ENCODE data around the gene HMOX2.

HMOX2 gene

DNA sequence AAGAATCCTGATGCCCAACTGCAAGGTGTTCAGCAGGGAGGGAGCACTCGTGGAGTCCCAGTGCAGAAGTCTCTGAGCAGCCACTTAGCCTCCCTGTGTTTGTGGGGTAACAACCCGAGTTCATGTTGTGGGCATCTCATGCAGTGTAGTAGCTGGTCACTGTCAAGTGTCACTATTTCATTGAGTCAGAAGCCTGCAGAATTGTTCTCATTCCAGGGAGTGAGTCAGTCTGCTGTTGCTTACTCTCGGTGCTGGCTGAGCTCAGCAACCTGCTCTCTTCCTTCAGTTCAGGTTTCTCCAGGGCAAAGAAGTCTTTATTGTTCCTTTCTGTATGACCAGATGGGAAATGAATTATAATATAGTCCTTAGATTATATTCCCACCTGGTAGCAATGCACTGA, 24.1 kb downstream of the HMOX2 start:
- no peak for DNase-seq (ENCODE audit: low read depth, low spot score)

DNA sequence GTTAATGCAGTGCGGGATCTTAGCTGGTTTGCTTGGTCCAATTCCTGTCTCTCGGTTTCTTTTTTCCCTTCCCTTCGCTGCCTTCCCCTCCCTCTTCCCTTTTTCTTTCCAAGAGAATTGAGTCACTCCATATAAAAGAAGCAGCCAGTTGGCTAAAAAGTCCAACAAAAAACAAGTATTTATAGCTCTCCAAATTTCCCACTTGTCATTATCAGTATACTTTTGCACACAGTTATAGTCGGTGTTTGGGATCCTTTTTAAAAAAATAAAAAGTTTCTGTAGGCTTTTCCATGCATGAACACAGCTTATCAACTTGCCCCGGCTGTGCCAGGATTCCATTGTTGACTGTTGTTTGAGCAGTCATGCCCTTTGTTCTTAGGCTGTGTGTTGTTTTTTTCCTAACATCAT, 24.9 kb downstream of the HMOX2 start:
- DNase-seq (ENCODE audit: low read depth, low spot score): no peak

DNA sequence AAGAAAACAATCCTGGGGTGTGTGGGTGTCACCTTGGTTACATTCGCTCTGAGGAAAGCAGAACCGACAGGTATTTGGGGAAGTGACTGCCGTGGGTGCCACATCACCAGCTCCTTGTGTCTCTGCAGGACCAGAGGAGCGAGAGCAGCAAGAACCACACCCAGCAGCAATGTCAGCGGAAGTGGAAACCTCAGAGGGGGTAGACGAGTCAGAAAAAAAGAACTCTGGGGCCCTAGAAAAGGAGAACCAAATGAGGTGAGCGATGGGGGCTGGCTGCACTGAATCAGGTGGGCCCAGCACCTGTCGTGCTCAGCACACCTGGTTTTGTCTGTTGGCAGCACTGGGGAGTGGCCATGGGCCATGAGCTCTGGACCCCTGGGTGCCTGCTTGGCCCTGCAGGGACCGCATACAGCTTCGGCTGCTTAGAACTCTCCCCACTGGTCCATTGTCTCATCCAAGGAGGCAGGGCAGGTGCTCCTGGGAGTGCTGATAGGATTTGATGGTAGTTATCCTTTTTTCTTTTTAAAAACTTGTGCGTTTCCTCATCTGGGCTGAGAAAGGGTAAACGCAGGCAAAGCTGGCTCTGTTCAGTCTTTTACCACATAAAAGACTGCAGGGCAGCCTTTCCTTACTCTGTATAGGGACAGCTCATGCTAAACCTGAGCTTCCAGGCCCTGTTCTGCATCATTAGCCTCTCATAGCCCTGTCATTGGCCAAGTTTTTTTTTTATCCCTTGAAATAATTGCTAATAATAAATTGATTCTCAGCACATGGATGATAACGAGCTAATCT, 29.4 kb downstream of the HMOX2 start:
- no peak for DNase-seq (ENCODE audit: low read depth, low spot score)

DNA sequence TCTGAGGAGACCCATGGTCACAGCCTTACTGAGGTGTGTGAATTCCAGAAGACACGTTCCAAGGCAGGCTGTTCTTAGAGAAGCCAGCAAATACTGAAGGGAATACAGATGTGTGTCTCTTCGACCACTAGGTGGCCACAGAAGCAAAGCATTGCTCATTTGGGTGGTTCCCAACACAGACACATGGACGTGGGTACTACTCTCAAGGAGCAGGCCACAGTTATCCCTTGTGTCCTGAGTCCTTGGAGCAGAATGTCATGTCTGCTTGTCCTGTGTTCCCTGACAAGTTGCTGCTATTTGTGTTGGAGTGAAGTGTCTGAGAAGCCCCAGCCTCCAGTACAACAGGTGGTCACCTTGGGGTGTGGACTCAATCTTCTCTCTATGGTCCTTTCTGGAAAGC, 30.3 kb downstream of the HMOX2 start:
- peak; percentile 61 for DNase-seq (ENCODE audit: low read depth, low spot score)

DNA sequence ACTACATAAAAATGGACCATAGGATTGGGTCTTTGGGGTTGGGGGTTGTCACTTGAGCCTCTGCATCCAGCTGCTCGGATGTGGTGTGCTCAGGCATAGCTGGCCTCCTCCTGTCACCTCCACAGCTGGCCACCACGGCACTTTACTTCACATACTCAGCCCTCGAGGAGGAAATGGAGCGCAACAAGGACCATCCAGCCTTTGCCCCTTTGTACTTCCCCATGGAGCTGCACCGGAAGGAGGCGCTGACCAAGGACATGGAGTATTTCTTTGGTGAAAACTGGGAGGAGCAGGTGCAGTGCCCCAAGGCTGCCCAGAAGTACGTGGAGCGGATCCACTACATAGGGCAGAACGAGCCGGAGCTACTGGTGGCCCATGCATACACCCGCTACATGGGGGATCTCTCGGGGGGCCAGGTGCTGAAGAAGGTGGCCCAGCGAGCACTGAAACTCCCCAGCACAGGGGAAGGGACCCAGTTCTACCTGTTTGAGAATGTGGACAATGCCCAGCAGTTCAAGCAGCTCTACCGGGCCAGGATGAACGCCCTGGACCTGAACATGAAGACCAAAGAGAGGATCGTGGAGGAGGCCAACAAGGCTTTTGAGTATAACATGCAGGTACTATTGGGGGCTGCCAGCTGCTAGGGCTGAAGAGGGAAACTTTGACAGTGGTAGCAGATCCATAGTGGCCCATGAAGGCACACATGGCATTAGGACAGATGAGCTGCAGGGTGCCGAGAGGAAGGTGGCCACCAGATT, 31.6 kb downstream of the HMOX2 start:
- no peak for DNase-seq (ENCODE audit: low read depth, low spot score)

DNA sequence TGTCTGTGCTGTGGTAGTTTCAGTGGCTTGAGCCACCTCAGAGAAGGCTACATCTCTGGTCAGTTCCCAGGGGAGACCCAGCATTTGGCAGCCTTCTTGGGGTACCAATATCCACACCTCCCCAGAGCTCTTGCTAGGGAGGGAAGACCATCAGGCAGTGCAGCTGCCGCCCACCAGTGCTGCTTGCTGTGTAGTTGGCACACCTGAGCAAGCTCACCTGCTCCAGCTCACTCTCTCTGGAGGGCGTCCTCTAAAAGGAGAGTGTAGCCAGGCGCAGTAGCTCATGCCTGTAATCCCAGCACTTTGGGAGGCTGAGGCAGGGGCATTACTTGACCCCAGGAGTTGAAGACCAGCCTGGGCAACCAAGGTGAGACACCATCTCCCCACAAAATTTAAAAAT, 32.6 kb downstream of the HMOX2 start:
- DNase-seq (ENCODE audit: low read depth, low spot score): no peak

DNA sequence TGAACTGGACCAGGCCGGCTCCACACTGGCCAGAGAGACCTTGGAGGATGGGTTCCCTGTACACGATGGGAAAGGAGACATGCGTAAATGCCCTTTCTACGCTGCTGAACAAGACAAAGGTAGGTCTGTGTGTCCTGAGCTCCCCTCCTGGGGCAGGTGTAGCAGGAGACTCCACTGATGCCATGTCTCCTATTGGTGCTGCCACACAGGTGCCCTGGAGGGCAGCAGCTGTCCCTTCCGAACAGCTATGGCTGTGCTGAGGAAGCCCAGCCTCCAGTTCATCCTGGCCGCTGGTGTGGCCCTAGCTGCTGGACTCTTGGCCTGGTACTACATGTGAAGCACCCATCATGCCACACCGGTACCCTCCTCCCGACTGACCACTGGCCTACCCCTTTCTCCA, 33.2 kb downstream of the HMOX2 start:
- DNase-seq (ENCODE audit: low read depth, low spot score): no peak

DNA sequence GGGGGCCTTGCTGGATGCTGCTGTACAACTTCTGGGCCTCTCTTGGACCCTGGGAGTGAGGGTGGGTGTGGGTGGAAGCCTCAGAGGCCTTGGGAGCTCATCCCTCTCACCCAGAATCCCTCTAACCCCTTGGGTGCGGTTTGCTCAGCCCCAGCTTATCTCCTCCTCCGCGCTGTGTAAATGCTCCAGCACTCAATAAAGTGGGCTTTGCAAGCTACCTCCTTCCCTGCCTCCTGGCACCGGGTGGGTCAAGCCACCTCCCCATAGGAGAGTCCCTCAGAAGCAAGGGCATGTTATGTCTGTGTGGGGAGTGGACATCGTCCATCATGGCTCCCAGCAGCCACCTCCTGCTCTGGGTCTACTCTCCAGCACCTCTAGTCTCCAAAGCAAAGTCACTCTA, 33.9 kb downstream of the HMOX2 start:
- DNase-seq (ENCODE audit: low read depth, low spot score): no peak

DNA sequence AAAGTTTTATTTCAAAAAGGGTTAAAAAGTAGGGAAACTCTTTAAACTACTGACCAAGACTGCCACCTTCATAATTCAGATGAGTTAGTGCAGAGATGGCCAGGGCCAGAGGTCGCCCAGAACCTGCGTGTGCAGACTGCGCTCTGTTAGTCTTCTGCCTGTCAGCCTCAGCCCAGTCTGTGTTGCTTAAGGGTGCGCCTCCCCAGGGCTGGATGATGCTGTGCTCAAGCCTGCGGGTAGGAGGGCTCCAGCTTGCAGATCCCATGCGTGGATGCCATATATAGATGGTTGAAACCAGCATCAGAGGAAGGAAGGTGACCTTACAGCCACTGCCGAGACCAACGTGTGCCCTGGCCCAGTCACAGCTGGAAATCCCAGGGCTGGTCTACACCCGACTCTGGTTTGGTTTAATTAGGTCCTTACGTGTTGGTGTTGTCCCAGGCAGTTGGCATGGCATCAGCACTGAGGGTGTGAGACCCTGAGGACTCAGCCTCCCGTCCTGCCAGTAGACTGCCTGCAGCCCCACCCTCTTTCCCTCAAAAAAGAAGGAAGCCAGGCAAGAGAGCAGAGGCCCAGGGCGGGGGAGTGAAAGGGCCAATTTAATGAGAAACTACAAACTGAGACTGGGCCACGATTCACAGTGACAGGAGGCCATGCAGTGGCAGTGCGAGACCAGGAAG, 34.7 kb downstream of the HMOX2 start:
- DNase-seq (ENCODE audit: low read depth, low spot score): no peak

DNA sequence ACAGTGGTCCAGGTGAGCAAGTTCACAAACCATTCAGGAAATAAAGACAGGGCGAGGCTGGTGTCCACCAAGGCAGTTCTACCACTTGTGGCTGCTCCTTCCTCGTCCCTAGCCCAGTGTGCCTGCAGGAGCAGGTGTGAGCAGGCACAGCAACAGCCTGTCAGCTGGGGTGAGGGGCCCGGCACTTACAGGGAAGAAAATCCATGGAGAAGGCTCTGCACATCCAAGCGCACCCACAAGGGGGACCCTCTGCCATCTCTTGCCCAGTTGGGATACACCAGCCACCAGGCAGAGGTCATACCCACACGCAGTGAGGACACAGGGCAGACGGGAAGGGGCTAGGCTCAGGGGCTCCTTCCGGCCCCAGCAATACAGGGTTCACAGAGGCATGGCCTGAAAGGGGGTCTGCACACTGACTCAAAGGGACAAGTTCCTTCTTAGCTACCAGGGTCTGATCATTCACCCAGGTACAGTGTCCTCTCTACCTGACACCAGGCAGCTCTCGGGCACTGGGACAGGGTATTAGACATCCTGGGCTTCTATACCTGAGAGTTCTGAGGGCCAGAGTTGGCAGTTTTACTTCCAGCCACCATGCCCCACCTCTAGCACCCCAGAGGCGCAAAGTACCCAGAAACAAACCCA, 35.4 kb downstream of the HMOX2 start:
- DNase-seq (ENCODE audit: low read depth, low spot score): peak; percentile 48

DNA sequence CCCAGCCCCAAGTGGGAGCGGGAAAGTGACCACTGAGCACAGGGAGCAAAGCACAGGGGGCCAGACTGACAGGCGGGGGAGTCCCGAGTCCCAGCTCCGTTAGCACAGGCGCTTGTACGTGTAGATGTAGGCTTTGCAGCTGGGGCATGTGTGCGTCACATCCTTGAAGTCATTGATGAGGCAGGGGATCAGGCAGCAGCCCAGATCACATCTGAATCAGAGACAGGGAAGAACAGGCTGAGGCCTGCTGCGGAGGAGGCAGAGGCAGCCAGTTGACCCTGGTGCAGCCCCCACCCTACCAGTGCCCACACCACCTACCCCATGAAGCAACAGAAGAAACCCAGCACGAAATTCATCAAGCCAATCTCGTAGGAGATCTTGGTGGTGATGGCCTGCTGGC, 36.3 kb downstream of the HMOX2 start:
- DNase-seq (ENCODE audit: low read depth, low spot score): no peak

DNA sequence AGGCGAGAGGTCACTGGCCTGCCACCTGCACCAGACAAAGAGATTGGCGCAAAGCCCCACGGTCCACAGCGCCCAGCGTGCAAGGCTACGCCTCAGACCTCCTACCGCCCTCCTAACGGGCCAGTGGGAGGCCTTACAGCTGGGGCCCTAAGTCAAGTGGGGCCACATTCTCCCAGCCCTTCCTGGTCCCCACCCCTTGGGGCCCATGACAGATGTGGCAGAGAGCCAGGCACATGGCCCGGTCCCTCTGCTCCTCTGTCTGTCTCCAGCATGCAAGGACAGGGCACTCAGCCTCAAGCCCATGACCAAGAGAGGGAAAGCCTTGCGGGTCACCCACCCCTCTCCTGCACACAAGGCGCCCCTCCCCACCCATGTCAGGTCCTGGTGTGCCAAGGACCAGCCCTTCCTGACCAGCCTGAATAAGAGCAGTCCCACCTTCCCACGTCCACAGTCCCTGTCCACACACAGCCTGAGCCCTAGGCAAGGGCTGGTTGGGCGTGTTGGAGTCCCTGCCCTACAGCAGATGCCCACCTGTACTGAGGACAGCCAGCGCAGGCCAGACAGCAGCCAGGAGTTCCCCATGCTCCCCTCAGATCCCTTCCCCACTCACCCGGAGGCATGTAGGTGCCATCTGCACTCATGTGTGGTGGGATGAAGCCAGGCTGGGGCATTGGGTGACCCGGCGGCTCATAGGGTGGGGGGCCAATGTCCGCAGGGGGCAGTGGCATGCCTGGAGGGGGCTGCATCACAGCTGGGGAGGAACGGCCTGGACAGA, 37.1 kb downstream of the HMOX2 start:
- DNase-seq (ENCODE audit: low read depth, low spot score): no peak

DNA sequence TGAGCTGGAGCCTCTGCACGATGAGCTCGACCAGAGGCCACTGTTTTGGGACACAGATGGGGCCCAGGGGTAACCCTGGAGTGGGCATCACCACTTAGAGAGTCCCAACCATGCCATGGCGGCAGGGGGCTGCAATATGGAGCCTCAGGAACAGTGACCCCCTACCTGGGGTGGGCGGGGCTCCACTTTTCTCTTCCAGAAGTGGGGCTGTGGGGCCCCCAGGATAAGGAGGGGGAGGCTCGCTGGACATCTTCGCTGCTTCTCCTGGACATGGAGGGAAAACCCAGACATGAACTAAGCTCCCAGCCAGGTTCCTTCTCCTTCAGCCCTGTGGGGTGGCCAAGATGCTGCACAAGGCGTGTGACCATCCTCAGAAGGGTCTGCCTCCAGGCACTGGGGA, 37.7 kb downstream of the HMOX2 start:
- no peak for DNase-seq (ENCODE audit: low read depth, low spot score)

DNA sequence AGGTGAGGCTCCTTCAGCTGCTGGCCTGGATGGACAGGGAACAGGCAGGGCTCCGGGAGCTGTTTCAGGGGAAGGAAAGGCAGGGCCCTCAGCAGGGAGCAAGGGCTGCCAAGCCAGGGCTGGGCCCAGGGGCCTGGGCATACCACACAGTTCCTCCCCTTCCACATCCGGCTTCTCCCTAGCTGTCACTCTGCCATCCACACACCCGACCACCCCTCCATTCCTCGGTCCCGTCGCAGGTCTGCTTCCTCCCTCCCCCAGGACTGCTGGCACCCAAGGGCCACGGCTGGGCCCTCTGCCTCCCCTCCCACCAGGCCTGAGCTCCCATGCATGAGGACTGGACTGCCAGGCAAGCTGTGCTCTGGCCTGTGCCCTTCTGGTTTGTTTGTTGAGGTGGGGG, 38.4 kb downstream of the HMOX2 start:
- DNase-seq (ENCODE audit: low read depth, low spot score): no peak

DNA sequence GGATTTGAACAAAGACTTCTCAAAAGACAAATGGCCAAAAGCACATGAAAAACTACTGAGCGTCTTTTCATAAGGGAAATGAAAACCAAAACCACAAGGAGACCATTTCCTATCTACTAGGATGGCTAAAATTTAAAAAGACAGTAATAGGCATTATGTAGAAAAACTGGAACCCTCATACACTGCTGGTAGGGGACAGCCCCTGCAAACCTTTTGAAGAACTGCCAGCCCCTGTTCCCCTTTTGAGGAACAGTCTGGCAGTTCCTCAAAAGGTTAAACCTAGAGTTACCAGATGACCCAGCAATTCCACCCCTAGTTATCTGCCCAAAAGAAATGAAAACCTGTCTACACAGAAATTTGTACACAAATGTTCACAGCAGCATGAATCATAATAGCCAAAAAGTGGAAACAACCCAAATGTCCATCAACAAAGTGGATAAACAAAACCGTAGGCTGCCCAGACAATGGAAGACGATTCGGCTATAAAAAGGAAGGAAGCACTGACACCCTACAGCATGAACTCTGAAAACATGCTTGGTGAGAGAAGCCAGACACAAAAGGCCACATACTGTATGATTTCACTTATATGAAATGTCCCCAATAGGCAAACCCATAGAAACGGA, 39.5 kb downstream of the HMOX2 start:
- DNase-seq (ENCODE audit: low read depth, low spot score): no peak

DNA sequence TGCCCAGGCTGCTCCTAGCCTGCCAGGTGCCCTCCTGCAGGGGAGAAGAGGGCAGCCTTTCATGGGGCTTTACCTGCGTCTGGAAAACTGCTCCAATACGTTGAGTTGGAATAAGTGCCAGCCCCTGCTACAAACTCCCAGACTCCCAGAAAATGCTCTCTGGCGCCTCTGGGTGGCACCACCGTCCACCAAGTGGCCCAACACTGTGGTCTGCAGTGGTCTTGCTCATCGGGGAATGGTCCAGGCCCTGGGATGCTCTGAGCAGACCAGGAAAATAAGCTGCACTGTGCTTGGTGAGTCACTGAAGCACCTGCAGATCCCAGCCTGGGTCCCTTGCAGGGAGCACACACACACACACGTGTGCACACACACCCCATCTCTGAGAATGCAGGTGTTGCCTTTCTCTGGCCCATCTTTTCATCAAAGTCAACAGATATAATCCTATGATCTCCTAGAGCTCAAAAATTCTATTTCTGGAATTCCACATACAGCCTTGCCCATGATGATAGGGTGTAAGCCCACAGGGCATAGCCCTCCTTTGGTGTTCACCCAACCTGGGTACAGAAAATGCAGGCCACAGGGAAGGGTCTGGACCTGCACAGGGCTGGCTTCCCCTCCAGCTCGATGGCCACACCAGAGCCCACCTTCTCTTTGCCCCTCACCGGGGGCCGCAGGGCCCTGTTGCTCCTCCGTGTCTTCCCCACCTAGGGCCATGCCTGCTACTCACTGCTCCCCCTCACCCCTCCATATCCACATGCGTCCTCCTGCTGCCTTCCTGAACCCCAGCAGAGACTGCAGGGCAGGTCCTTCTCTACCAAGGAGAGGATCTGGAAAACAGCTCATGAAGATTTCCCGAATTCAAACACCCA, 41.8 kb downstream of the HMOX2 start:
- DNase-seq (ENCODE audit: low read depth, low spot score): no peak

DNA sequence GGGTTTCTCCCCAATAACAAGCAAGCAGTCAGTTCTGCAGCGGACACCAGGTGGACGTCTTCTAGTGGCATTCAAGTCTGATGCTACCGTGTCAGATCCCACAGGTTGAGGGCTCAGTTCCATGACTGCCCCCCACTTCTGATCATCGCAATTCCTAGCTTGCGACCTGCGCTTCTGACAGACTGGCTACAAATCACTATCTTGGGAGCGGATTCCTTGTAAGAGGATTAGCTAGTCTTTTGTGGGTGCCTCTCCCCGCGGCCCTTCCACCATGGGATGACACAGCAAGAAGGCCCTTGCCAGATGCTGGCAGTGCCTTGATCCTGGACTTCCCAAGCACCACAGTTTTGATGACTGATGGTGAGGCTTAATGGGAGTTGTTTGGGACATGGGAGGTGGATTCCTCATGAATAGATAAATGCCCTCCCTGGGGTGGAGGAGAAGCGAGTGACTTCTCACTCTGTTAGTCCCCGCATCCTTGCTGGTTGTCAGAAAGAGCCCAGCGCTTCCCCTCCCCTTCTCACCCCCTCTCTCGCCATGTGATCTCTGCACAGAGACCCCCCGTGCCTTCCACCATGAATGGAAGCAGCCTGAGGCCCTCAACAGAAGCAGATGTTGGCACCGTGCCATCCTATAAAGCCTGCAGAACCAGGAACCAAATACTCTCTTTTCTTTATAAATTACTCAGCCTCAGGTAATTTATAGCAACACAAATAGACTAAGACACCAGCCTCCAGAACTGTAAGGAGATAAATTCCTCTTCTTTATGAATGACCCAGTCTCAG, 43.3 kb downstream of the HMOX2 start:
- DNase-seq (ENCODE audit: low read depth, low spot score): no peak

DNA sequence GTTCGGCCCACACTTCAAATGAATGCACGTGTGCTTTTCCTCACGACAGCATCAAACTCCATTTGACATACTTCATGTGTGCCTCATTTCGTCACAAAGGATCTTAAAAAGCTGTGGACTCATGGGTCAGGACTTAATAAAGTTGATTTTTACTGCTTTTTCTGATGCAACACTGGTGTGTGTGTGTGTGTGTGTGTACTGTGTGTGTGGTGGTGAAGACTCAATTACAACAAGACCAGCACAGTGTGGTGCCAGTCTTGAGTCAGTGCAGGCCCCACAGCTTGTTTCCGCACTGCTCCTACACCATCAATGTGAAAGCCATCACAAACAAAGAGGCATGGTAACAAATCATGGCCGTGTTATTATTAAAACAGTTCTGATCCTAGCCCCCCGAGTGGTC, 44.7 kb downstream of the HMOX2 start:
- no peak for DNase-seq (ENCODE audit: low read depth, low spot score)

DNA sequence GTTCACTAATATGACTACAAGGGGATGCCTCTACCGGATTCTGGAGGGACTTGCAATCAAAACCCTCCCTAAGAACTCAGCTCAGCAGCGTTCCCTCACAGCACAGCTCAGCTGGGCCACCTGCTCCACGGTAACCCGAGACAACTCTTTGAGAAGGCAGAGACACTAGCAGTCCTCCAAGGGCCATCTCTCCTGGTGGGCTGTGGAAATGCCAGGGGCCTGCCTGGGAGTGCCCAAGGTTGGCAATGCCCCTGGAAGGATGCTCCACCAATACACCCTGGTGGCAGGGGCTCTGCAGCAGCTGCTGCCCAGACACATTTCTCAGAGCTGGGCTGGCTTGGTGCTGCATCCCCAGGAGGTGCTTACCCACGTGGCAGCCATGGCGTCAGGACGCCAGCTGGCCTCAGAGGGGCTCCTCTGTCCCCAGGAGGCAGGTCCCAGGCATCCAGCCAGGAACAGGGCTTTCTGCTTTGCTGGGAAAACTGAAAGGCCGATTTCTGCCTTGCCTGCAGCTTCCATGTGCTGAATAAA, 45.9 kb downstream of the HMOX2 start:
- DNase-seq (ENCODE audit: low read depth, low spot score): no peak

All from iPS DF 19.7 (cell line).